ENCODE data around the gene NPAS3. TPM values are rescaled to one million over a fixed set of nuclear protein-coding genes. Genes with fewer than 3 reads are reported as not detected.

NPAS3 gene
- total and polyA plus RNA-seq, 4 donors: 0.07 to 0.09 (median 0.08) TPM; not detected in 1

DNA sequence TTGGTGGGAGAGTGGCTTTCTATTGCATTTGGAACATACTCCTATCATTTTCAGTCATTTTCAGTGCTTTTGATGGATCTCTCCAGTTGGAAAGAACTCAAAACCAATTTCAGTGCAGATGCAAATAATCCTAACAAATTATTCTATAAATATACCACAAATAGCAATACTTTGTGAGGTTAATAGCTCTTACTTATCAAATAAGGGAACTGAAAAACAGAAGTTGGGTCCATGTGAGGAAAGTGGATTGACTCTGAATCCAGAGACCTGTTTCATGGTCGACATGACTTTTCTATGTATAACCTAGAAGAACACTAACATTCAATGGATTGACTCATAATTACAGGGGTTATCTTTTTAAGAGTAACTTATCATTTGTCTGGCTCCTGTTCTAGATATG lies 763.6 kb downstream of the NPAS3 start:
- Histone ChIP-seq H3K4me1 (ENCODE audit: control insufficient read depth in 4 of 4, insufficient read depth in 4 of 4, low read length in 3 of 4) (no peaks in the 10 kb centered on the region), H3K4me3 (ENCODE audit: low read depth in 1 of 3, low read length in 3 of 3) (no peak overlapping the region), H3K9me3 (ENCODE audit: control insufficient read depth in 4 of 4, low read length in 3 of 4) (no peaks in the 10 kb centered on the region), H3K27ac (ENCODE audit: low read depth in 1 of 2, low read length in 2 of 2) (no peak overlapping the region), H3K9ac (ENCODE audit: low read depth in 1 of 2, low read length in 2 of 2) (no peak overlapping the region), H3K36me3 (ENCODE audit: control insufficient read depth in 4 of 4, insufficient read depth in 3 of 4, low read depth in 1 of 4, low read length in 3 of 4) (no peaks in the 10 kb centered on the region), H3K27me3 (ENCODE audit: control insufficient read depth in 4 of 4, insufficient read depth in 4 of 4, low read length in 3 of 4) (no peaks in the 10 kb centered on the region)
- WGBS: 66% methylated on average over 1 of the region's 1 CpG
- DNase-seq (ENCODE audit: low spot score): no peak
- TF ChIP-seq NR2F2 (IDR thresholded peaks at IDR 0.05): no peak
- TF ChIP-seq EGR1 (IDR thresholded peaks at IDR 0.05; ENCODE audit: low read depth in 2 of 2): no peak
- TF ChIP-seq FOXA2 (IDR thresholded peaks at IDR 0.05): no peak
- TF ChIP-seq ZBTB33 (IDR thresholded peaks at IDR 0.05): no peak
- TF ChIP-seq FOXA1 (IDR thresholded peaks at IDR 0.05): no peak
- TF ChIP-seq RAD21 (IDR thresholded peaks at IDR 0.05): no peak
- TF ChIP-seq, protein P1, sequence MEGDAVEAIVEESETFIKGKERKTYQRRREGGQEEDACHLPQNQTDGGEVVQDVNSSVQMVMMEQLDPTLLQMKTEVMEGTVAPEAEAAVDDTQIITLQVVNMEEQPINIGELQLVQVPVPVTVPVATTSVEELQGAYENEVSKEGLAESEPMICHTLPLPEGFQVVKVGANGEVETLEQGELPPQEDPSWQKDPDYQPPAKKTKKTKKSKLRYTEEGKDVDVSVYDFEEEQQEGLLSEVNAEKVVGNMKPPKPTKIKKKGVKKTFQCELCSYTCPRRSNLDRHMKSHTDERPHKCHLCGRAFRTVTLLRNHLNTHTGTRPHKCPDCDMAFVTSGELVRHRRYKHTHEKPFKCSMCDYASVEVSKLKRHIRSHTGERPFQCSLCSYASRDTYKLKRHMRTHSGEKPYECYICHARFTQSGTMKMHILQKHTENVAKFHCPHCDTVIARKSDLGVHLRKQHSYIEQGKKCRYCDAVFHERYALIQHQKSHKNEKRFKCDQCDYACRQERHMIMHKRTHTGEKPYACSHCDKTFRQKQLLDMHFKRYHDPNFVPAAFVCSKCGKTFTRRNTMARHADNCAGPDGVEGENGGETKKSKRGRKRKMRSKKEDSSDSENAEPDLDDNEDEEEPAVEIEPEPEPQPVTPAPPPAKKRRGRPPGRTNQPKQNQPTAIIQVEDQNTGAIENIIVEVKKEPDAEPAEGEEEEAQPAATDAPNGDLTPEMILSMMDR (IDR thresholded peaks at IDR 0.05; ENCODE audit: low read depth, low read length, missing input control): no peak
- TF ChIP-seq, protein P2, sequence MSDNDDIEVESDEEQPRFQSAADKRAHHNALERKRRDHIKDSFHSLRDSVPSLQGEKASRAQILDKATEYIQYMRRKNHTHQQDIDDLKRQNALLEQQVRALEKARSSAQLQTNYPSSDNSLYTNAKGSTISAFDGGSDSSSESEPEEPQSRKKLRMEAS (IDR thresholded peaks at IDR 0.05): no peak
- TF ChIP-seq HNF4A (conservative IDR thresholded peaks at IDR 0.05): no peak
- no peak for TF ChIP-seq JUND (IDR thresholded peaks at IDR 0.05)

- no peaks in the 10 kb centered on the region for H3K27me3 ChIP-seq (ENCODE audit: control insufficient read depth in 4 of 4, insufficient read depth in 4 of 4, low read length in 3 of 4)
- H3K4me1 ChIP-seq (ENCODE audit: control insufficient read depth in 4 of 4, insufficient read depth in 4 of 4, low read length in 3 of 4): no peaks in the 10 kb centered on the region
- H3K36me3 ChIP-seq (ENCODE audit: control insufficient read depth in 4 of 4, insufficient read depth in 3 of 4, low read depth in 1 of 4, low read length in 3 of 4): no peaks in the 10 kb centered on the region
- no peak overlapping the region for H3K9ac ChIP-seq (ENCODE audit: low read depth in 1 of 2, low read length in 2 of 2)
- no peak overlapping the region for H3K27ac ChIP-seq (ENCODE audit: low read depth in 1 of 2, low read length in 2 of 2)
- WGBS: 77% methylated on average over 2 of the region's 2 CpGs
- no peak for DNase-seq (ENCODE audit: low spot score)
- TF ChIP-seq, protein P2 (IDR thresholded peaks at IDR 0.05): no peak
- TF ChIP-seq SP1 (IDR thresholded peaks at IDR 0.05): no peak
- TF ChIP-seq, protein P1 (IDR thresholded peaks at IDR 0.05; ENCODE audit: low read depth, low read length, missing input control): no peak
- TF ChIP-seq ZBTB33 (IDR thresholded peaks at IDR 0.05): no peak
- TF ChIP-seq YY1 (IDR thresholded peaks at IDR 0.05): no peak
- no peak for TF ChIP-seq NR2F2 (IDR thresholded peaks at IDR 0.05)
- no peak for TF ChIP-seq FOXA1 (IDR thresholded peaks at IDR 0.05)
- TF ChIP-seq EGR1 (IDR thresholded peaks at IDR 0.05; ENCODE audit: low read depth in 2 of 2): no peak
- TF ChIP-seq JUND (IDR thresholded peaks at IDR 0.05): no peak
- H3K9me3 ChIP-seq (ENCODE audit: control insufficient read depth in 4 of 4, low read length in 3 of 4): no peaks in the 10 kb centered on the region
- H3K4me3 ChIP-seq (ENCODE audit: low read depth in 1 of 3, low read length in 3 of 3): no peak overlapping the region
Measured at GRCh38 chr14:33704481-33704880, 765.8 kb downstream of the NPAS3 start.

Data from liver (tissue), 9 donors.